Measurements from ENCODE around the gene C20orf141. TPM values are rescaled to one million over a fixed set of nuclear protein-coding genes. Genes with fewer than 3 reads are reported as not detected.

The C20orf141 gene
- total RNA-seq, 2 donors from 2014 or later, result not detected

DNA sequence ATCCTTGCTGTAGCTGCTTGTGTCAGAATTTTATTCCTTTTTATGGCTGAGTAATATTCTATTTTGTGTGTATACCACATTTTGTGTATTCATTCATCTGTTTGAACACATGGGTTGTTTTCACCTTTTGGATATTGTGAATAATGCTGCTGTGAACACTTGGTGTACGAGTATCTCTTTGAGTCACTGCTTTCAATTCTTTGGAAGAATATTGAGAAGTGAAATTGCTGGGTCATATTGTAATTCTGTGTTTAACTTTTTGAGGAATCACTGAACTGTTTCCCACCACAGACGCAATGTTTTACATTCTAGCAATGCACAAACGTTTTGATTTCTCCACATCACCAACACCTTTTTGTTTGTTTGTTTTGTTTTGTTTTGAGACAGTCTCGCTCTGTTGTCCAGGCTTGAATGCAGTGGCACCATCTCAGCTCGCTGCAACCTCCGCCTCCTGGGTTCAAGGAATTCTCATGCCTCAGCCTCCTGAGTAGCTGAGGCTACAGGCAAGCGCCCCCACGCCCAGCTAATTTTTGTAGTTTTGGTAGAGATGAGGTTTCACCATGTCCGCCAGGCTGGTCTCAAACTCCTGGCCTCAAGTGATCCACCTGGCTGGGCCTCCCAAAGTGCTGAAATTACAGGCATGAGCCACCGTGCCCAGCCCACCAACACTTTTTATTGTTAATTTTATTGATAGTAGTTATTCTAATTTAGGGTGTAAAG lies 36.0 kb upstream of the C20orf141 start:
- TF ChIP-seq, protein P1, sequence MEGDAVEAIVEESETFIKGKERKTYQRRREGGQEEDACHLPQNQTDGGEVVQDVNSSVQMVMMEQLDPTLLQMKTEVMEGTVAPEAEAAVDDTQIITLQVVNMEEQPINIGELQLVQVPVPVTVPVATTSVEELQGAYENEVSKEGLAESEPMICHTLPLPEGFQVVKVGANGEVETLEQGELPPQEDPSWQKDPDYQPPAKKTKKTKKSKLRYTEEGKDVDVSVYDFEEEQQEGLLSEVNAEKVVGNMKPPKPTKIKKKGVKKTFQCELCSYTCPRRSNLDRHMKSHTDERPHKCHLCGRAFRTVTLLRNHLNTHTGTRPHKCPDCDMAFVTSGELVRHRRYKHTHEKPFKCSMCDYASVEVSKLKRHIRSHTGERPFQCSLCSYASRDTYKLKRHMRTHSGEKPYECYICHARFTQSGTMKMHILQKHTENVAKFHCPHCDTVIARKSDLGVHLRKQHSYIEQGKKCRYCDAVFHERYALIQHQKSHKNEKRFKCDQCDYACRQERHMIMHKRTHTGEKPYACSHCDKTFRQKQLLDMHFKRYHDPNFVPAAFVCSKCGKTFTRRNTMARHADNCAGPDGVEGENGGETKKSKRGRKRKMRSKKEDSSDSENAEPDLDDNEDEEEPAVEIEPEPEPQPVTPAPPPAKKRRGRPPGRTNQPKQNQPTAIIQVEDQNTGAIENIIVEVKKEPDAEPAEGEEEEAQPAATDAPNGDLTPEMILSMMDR (conservative IDR thresholded peaks at IDR 0.05), result no peak
- WGBS, 2 experiments (ENCODE audit: insufficient coverage in 1 of 2, insufficient read length in 1 of 2), result 80 to 89% methylated on average over 5 to 8 of the region's 10 CpGs
- Histone ChIP-seq H3K4me1 (ENCODE audit: control insufficient read depth, insufficient read depth, low read length) (no peaks in the 10 kb centered on the region), H3K36me3 (ENCODE audit: control insufficient read depth, insufficient read depth, low read length) (no peaks in the 10 kb centered on the region), H3K27me3 (ENCODE audit: control insufficient read depth, insufficient read depth, low read length, poor library complexity, severe bottlenecking) (peaks cover 7% of the 10 kb centered on the region), H3K27ac (ENCODE audit: low read depth, low read length) (no peak overlapping the region), H3K9me3 (ENCODE audit: control insufficient read depth, low read length) (no peaks in the 10 kb centered on the region), H3K4me3 (ENCODE audit: low read length) (no peak overlapping the region), H3K9ac (ENCODE audit: extremely low read depth, low read length, poor library complexity, severe bottlenecking) (no peak overlapping the region)
- no peaks in the 10 kb centered on the region for H3K9me3 Mint-ChIP-seq
- H3K4me3 Mint-ChIP-seq, result no peak overlapping the region
- peaks cover 2% of the 10 kb centered on the region for H3K4me1 Mint-ChIP-seq
- H3K36me3 Mint-ChIP-seq (ENCODE audit: low read depth), result no peaks in the 10 kb centered on the region
- peaks cover 17% of the 10 kb centered on the region for H3K27me3 Mint-ChIP-seq (ENCODE audit: insufficient read depth)
- H3K27ac Mint-ChIP-seq, result no peak overlapping the region
- no peak for DNase-seq

DNA sequence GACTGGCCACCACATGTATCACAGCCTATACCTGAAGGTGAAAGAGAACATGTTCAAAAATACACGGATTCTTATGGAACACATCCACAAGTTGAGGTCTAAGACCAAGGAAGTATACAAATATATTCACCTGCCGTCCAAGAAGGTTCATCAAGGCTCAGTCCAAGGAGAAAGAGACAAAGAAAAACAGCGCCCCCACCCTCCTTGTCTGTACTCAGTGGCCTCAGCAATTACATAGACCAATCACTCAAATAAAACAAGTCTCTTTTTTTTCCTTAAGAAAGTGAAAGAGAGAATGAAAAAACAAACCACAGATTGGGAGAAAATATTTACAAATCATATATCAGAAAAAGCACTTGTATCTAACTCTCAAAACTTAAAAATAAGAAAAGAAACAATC lies 33.8 kb upstream of the C20orf141 start:
- Mint-ChIP-seq H3K4me3 (no peak overlapping the region), H3K27me3 (ENCODE audit: insufficient read depth) (peaks cover 35% of the 10 kb centered on the region), H3K4me1 (no peaks in the 10 kb centered on the region), H3K27ac (no peak overlapping the region), H3K36me3 (ENCODE audit: low read depth) (no peaks in the 10 kb centered on the region), H3K9me3 (no peaks in the 10 kb centered on the region)
- Histone ChIP-seq H3K9ac (ENCODE audit: extremely low read depth, low read length, poor library complexity, severe bottlenecking) (no peak overlapping the region), H3K4me1 (ENCODE audit: control insufficient read depth, insufficient read depth, low read length) (no peaks in the 10 kb centered on the region), H3K27me3 (ENCODE audit: control insufficient read depth, insufficient read depth, low read length, poor library complexity, severe bottlenecking) (peaks cover 7% of the 10 kb centered on the region), H3K4me3 (ENCODE audit: low read length) (no peak overlapping the region), H3K9me3 (ENCODE audit: control insufficient read depth, low read length) (no peaks in the 10 kb centered on the region), H3K36me3 (ENCODE audit: control insufficient read depth, insufficient read depth, low read length) (no peaks in the 10 kb centered on the region), H3K27ac (ENCODE audit: low read depth, low read length) (no peak overlapping the region)
- DNase-seq, result no peak
- TF ChIP-seq, protein P1 (conservative IDR thresholded peaks at IDR 0.05), result peak; percentile 53
- 58 to 63% methylated on average over 2 to 3 of the region's 3 CpGs for WGBS, 2 experiments (ENCODE audit: insufficient coverage in 1 of 2, insufficient read length in 1 of 2)

DNA sequence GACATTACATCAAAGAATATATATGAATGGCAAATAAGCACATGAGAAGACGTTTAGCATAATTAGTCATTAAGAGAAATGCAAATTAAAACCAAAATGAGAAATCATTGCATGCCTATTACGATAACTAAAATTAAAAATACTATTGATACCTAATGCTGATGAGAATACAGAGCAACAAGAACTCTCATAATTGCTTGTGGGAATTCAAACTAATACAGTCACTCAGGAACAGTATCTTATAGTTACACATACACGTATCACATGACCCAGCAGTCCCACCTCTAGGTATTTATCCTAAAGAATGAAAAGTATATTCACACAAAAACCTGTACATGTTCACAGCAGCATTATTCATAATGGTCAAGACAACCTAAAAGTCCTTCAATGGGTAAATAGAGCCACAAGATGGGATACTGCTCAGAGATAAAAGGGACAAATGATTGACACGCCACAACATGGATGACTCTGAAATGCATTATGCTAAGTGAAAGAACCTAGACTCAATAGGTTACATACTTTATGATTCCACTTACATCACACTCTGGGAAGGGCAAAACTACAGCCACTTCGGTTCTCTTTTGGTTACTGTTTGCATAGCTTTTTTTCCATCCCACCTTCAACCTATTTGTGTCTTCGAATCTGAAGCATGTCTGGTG lies 30.8 kb upstream of the C20orf141 start:
- no peak overlapping the region for H3K27ac ChIP-seq (ENCODE audit: low read depth, low read length)
- Mint-ChIP-seq H3K4me1 (no peaks in the 10 kb centered on the region), H3K4me3 (no peak overlapping the region), H3K27me3 (ENCODE audit: insufficient read depth) (peaks cover 49% of the 10 kb centered on the region), H3K27ac (no peak overlapping the region), H3K36me3 (ENCODE audit: low read depth) (no peaks in the 10 kb centered on the region), H3K9me3 (no peaks in the 10 kb centered on the region)
- TF ChIP-seq, protein P1 (conservative IDR thresholded peaks at IDR 0.05), result no peak
- H3K9me3 ChIP-seq (ENCODE audit: control insufficient read depth, low read length), result no peaks in the 10 kb centered on the region
- peaks cover 7% of the 10 kb centered on the region for H3K27me3 ChIP-seq (ENCODE audit: control insufficient read depth, insufficient read depth, low read length, poor library complexity, severe bottlenecking)
- H3K4me1 ChIP-seq (ENCODE audit: control insufficient read depth, insufficient read depth, low read length), result no peaks in the 10 kb centered on the region
- no peak overlapping the region for H3K9ac ChIP-seq (ENCODE audit: extremely low read depth, low read length, poor library complexity, severe bottlenecking)
- WGBS, 2 experiments (ENCODE audit: insufficient coverage in 1 of 2, insufficient read length in 1 of 2), result 91 to 95% methylated on average over 4 to 6 of the region's 6 CpGs
- no peak overlapping the region for H3K4me3 ChIP-seq (ENCODE audit: low read length)
- H3K36me3 ChIP-seq (ENCODE audit: control insufficient read depth, insufficient read depth, low read length), result no peaks in the 10 kb centered on the region
- DNase-seq, result no peak
